ENCODE results near the gene PLA2R1.

DNA sequence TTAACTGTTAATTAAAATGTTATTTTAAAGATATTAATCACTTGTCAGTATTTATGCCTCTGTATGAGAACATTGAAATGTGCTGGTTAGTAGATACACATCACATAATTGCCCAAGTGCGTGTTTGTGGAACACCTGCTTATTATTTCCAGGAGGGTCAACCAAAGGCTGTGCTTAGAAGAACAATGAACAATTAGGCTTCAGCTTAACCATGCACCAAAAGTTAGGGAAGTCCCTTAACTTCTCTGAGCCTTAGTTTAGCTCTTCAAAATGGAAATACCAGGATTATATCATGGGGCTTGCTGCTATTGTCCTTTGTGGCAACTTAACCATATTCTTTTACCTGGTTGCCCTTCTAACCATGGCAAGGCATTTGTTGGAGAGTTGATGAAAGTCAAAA, 43.0 kb upstream of the PLA2R1 start:
- TF ChIP-seq, protein P1, sequence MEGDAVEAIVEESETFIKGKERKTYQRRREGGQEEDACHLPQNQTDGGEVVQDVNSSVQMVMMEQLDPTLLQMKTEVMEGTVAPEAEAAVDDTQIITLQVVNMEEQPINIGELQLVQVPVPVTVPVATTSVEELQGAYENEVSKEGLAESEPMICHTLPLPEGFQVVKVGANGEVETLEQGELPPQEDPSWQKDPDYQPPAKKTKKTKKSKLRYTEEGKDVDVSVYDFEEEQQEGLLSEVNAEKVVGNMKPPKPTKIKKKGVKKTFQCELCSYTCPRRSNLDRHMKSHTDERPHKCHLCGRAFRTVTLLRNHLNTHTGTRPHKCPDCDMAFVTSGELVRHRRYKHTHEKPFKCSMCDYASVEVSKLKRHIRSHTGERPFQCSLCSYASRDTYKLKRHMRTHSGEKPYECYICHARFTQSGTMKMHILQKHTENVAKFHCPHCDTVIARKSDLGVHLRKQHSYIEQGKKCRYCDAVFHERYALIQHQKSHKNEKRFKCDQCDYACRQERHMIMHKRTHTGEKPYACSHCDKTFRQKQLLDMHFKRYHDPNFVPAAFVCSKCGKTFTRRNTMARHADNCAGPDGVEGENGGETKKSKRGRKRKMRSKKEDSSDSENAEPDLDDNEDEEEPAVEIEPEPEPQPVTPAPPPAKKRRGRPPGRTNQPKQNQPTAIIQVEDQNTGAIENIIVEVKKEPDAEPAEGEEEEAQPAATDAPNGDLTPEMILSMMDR (IDR thresholded peaks at IDR 0.05) = no peak
- TF ChIP-seq POLR2A (IDR thresholded peaks at IDR 0.05) = no peak

Data from lower leg skin (tissue), 3 donors.